Neural cell (in vitro differentiated cells): ENCODE measurements around the gene CDC42BPB.

Experiments
- EZH2 ChIP-seq: fragments of 200-600, 300-800 bp; shearing (Covaris generic), sonication (generic); IDR thresholded peaks from 2 replicates; pipeline ENCODE4 v1.6.1; 2014; ENCODE audit warnings: antibody characterized with exemption, low read length, borderline replicate concordance, mild to moderate bottlenecking; ENCODE audit not compliant: insufficient read depth, poor library complexity, severe bottlenecking
- POLR2AphosphoS5 ChIP-seq: IDR thresholded peaks from 2 replicates; pipeline ENCODE4 v1.6.1; 2012
- SMC3 ChIP-seq: fragments of 450-650 bp; conservative IDR thresholded peaks from 2 replicates; pipeline ENCODE4 v1.6.1; 2014; ENCODE audit warnings: antibody characterized with exemption, mild to moderate bottlenecking, moderate library complexity; ENCODE audit not compliant: poor library complexity
- TAF1 ChIP-seq: IDR thresholded peaks from 2 replicates; pipeline ENCODE4 v1.6.1; 2012; ENCODE audit warnings: low read depth
- TF ChIP-seq, protein P1 (sequence below): fragments of 450-650 bp; IDR thresholded peaks from 2 replicates; pipeline ENCODE4 v1.5.1; 2014; ENCODE audit warnings: antibody characterized with exemption, mild to moderate bottlenecking, moderate library complexity; ENCODE audit not compliant: poor library complexity, severe bottlenecking
- TF ChIP-seq, protein P2 (sequence below): IDR thresholded peaks from 2 replicates; pipeline ENCODE4 v1.6.1; 2012; ENCODE audit warnings: borderline replicate concordance

DNA sequence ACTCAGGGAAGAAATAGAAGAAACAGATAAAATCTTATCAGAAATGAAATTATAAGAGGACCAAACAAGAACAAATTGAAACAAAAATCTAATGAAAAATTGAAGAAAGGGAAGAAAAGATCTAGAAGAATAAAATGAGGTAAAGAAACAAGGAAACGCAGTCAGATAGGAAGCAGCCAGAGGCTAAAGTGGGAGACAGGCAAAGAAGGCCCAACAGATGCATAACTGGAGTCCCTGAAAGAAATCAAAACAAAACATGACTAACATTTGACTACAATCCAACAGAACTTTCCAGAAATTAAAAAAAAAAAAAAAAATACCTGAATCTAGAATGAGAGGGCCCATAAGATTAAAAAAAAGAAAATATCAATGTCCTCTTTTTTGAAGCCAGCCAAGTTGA lies 69.3 kb downstream of the CDC42BPB start:
- TF ChIP-seq EZH2 = no peak
- no peak for TF ChIP-seq SMC3
- TF ChIP-seq, protein P1, sequence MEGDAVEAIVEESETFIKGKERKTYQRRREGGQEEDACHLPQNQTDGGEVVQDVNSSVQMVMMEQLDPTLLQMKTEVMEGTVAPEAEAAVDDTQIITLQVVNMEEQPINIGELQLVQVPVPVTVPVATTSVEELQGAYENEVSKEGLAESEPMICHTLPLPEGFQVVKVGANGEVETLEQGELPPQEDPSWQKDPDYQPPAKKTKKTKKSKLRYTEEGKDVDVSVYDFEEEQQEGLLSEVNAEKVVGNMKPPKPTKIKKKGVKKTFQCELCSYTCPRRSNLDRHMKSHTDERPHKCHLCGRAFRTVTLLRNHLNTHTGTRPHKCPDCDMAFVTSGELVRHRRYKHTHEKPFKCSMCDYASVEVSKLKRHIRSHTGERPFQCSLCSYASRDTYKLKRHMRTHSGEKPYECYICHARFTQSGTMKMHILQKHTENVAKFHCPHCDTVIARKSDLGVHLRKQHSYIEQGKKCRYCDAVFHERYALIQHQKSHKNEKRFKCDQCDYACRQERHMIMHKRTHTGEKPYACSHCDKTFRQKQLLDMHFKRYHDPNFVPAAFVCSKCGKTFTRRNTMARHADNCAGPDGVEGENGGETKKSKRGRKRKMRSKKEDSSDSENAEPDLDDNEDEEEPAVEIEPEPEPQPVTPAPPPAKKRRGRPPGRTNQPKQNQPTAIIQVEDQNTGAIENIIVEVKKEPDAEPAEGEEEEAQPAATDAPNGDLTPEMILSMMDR = no peak
- TF ChIP-seq, protein P2, sequence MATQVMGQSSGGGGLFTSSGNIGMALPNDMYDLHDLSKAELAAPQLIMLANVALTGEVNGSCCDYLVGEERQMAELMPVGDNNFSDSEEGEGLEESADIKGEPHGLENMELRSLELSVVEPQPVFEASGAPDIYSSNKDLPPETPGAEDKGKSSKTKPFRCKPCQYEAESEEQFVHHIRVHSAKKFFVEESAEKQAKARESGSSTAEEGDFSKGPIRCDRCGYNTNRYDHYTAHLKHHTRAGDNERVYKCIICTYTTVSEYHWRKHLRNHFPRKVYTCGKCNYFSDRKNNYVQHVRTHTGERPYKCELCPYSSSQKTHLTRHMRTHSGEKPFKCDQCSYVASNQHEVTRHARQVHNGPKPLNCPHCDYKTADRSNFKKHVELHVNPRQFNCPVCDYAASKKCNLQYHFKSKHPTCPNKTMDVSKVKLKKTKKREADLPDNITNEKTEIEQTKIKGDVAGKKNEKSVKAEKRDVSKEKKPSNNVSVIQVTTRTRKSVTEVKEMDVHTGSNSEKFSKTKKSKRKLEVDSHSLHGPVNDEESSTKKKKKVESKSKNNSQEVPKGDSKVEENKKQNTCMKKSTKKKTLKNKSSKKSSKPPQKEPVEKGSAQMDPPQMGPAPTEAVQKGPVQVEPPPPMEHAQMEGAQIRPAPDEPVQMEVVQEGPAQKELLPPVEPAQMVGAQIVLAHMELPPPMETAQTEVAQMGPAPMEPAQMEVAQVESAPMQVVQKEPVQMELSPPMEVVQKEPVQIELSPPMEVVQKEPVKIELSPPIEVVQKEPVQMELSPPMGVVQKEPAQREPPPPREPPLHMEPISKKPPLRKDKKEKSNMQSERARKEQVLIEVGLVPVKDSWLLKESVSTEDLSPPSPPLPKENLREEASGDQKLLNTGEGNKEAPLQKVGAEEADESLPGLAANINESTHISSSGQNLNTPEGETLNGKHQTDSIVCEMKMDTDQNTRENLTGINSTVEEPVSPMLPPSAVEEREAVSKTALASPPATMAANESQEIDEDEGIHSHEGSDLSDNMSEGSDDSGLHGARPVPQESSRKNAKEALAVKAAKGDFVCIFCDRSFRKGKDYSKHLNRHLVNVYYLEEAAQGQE = no peak
- no peak for TF ChIP-seq POLR2AphosphoS5
- TF ChIP-seq TAF1 = no peak
